EH (cell line): ENCODE data around the gene ROCK1.
A peak's percentile ranks its signal among the peaks of the same experiment; 100 is the strongest.

Experiments used
- DNase-seq: peaks from one replicate; pipeline ENCODE4 v3.0.0-alpha.2; 2015; ENCODE audit warnings: low read depth

Gene ROCK1

DNA sequence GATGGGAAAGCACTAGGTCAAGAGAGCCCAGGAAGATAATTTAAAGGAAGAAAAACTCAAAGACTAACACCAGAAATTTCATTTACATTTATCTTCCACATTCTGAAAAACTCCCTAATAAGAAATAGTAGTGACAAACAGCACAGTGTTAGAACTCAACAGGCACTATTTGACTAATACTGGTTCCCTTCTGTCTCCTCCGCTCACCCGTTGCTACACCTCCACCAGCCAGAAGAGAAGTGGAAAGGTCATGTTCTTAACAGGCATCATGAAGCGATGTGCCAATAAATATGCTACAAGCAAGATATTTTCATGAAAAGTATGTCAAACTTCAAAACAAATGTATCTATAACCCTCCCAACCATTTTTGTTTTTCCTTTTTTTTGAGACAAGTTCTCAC, 5.7 kb downstream of the ROCK1 start:
- no peak for DNase-seq

DNA sequence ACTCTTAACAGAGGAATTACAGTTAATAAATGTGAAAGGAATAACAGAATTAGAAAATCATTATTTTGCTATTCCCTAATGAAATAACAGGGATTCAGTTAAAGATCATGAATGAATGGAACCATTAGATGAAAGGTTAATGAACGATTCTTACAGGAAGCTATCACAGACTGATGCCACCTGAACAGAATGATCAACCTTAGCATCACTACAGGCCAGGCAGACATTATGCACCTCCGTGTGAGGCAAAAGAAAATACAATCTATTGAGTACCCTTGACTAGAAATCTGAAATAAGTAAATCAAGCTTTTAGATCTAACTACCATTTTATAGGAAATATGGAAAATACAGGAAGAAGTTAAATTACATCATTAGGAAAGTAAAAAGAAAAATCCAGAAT, 10.4 kb downstream of the ROCK1 start:
- no peak for DNase-seq

GRCh38 chr18:21100678-21101077, 10.9 kb downstream of the ROCK1 start:
- DNase-seq, result no peak

- DNase-seq, result peak; percentile 39
Measured at GRCh38 chr18:21100146-21100545, 11.5 kb downstream of the ROCK1 start.

DNA sequence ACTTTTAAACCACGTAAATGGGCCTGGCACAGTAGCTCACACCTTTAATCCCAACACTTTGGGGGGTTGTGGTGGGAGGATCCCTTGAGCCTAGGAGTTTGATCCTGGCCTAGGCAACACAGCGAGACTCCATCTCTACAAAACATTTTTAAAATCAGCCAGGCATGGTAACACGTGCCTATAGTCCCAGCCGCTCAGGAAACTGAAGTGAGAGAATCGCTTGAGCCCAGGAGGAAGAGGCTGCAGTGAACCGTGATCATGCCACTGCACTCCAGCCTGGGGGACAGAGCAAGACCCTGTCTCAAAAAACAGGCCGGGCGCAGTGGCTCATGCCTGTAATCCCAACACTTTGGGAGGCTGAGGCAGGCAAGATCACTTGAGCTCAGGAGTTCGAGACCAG, 12.2 kb downstream of the ROCK1 start:
- DNase-seq, result no peak

DNA sequence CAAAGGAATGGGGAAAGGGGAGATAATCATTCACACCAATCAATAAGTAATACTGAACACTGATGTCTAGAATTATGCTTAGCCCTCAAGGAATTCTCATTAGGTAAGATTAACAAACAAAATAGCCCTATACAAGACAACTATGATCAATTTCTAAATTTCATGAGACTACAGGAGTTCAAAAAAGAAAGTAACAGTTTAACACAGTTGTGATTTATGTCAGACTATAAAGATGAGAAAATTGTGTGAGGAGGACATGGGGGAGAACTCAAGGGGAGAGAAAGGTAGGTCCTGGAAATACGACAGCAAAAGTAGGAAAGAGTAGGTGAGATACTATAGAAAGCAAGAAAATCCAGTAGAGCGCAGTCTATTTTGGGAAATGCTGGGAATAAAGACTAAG, 14.9 kb downstream of the ROCK1 start:
- no peak for DNase-seq

DNA sequence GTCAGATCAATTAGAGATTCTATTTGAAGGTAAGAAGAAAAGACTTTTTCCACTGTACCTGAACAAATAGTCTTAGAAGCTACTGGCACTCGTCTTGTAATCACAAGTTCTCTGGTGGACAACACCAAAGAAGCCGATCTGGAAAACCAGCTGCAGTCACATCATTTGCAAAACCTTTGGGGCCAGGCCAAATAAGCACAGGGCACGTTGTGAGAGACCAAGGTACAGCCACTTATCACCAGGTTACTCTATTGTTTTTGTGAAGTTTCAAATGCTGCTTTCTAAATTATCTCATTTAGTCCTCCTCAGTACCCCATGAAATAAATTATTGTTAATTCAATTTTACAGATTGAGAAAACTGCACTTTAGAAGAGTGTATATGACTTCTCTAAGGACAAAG, 18.5 kb downstream of the ROCK1 start:
- no peak for DNase-seq

DNA sequence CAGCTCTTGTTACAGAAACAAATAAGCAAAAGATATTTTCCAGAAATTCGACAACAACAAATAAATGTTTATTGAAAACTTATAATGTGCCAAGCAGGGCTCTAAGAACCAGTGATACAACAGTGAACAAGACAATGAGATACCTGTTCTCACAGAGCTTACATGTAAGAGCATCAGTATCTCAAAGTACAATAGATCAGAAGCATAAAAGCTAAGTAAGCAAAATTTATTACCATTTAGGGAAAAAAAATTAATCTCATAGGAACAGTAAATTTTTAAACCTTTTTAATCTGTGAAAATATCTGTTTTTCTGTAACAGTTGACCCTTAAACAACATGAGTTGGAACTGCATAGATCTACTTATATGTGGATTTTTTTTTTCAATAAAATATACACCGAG, 20.9 kb downstream of the ROCK1 start:
- DNase-seq, result no peak

DNA sequence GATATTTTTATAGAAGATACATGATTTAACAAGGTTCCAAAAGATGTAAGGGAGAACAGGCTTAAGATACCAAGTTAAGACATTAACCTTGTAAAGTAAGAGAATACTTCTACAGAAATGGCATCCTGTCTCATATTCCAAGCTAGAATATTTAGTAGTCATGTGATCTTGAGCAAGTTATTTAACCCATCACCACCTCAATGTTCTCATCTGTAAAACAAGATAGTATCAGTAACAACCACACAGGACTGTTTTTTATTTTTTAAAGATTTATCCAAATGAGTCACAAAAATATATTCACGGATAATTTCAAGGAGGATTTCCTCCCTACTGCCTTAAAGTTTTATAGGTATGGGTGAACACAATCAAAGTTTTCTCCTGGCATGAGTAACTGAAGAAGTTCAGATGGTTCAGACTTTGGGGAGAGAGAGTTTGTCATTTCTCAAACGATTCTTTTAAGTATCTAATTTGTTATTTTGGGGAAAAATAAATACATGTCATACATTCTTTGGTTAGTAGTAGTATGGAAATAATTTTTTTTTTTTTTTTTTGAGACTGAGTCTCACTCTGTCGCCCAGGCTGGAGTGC, 25.9 kb downstream of the ROCK1 start:
- peak; percentile 74 for DNase-seq

GRCh38 chr18:21084511-21085078, 27.0 kb downstream of the ROCK1 start:
- DNase-seq, result no peak

GRCh38 chr18:21083017-21083416, 28.6 kb downstream of the ROCK1 start:
- DNase-seq, result no peak

GRCh38 chr18:21081426-21081825, 30.2 kb downstream of the ROCK1 start:
- DNase-seq, result no peak

- DNase-seq, result no peak
Measured at GRCh38 chr18:21080576-21080975, 31.0 kb downstream of the ROCK1 start.

DNA sequence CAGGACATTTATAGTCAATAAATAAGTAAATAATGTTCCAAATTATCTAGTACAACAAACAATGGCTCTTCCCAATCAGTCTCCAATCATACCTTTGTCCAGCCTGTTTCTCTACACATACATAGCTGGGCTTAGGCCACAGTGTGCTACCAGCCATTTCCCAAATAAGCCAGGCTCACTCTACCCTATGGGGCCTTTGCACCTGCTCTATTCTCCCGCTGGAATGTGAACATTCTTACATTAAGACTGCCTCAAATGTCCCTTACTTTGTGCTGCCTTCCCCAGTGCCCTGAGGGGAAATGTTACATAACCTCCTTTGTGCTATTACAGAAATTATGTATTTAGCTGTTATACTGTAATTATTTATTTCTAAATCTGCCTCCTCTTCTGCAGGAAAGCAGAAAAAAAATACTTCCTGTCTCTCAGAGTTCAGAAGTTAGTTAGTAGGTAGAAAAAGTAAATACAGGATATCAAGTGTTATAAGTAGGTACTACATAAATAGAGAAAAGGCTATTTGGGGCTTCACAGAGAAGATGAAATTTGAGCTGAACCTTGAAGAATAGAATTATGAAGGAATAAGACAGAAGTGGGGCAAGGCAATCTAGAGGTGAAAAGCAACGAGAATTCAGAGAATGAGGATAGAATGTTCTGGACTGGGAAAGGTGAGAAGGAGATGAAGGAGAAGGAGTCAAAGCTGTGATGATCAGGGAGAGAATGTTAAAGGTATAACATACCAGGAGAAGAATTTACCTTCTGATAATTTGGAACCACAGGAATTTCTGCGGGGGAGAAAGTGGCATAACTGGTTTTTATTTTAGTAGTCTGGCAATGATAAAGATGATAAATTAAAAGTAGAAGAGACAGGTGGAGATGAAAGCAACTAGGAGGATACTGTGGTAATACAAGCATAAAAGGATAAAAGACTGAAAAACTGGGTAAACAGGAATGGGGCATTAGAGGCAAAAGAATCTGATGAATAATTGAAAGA, 37.0 kb downstream of the ROCK1 start:
- no peak for DNase-seq

DNA sequence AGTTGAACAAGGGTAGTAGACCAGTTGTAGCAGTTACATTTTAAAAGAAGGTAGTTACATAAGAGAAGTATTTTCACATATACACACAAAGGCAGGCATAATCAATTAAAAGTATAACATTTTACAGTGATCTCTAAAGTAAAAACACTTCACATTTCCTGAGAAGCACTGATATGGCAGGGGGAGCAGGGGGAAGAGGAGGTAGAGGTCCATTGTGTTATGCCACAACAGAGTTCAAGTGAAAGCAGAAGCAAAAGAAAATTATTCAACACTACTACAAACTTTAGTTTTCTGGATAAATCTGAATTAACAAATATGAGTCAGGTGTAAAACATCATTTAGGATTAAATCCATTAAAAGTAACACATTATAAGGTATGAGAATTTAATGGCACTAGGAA, 38.4 kb downstream of the ROCK1 start:
- no peak for DNase-seq

GRCh38 chr18:21071071-21071470, 40.5 kb downstream of the ROCK1 start:
- no peak for DNase-seq

DNA sequence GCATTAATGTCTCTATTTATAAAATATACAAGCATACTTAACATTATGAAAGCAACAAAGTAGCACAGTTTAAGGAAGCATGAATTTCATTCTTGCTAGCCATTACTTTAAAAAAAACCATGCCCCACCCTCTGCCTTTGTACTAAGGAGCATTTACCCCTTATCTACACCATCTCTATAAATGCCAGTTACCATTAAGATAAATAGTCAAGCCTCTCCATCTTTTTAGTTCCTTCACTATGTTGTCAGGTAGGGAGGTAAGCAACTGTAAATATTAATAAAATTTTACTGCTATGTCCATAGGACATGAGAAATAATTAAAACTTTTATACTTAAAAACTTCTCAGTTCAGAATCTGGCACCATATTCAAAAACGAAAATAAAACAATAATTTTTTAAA, 42.1 kb downstream of the ROCK1 start:
- no peak for DNase-seq

- peak; percentile 82 for DNase-seq
Measured at GRCh38 chr18:21064347-21064746, 47.3 kb downstream of the ROCK1 start.

- no peak for DNase-seq
Measured at GRCh38 chr18:21063011-21063410, 48.6 kb downstream of the ROCK1 start.

- DNase-seq, result no peak
Measured at GRCh38 chr18:21057112-21057511, 54.5 kb downstream of the ROCK1 start.

DNA sequence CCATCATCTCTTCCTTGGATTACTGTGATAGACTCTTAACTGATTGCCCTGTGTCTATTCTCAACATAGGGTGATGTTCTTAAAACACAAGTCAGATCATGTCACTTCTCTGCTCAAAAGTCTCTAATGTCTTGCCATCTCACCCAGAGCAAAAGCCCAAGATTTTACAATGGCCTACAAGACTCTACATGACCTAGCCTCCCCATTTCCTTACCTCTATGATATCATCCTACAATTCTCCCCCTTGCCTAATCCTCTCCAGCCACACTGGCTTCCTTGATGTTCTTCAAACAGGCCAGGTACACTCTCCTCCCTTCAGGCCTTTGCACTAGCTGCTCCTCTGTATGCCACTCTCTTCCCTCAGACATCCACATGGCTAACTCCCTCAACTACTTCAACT, 55.1 kb downstream of the ROCK1 start:
- no peak for DNase-seq

DNA sequence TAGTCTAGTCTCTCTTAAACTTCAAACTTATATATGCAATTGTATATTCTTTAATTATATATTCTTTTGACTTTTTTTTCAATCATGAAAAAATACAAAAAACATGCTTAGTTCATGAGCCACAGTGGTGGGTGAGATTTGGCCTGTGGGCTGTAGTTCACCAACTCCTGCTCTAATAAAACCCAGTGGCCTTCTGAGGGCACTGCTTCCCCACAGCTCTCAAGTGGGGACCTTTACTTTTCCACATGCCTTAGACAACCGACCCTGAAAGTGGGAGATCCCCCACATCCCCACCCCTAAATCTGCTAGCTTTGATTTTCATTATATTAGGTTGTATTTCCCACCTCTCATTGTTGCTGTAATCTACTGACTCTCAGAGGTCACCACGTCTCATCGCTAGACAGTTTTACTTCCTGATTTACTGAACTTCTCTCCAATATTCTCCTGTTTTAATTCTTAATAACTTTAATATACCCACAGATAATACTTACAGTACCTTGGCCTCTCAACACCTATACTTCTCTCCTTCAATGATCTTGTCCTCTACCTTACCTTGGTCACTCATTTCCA, 57.3 kb downstream of the ROCK1 start:
- DNase-seq, result no peak

DNA sequence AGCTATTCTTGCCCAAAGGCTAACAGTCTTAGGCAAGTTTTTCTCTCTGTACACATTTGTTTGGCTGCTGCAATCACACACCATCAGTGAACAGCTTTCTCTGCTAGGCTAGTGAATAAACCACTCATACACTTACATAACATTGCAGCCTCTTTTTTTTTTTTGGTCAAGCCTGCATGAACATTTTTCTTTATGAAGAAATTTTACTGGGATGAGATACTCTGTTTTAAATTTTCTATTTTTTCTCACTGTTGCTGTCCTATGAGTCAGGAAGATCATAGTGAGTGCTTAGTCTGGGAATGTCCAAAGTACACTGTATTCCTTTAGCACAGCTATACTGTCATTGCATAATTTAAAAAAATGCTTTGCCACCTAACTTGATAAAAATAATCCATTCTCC, 58.5 kb downstream of the ROCK1 start:
- DNase-seq, result peak; percentile 93
